Activated CD8-positive, alpha-beta T cell treated with anti-CD3 and anti-CD28 coated beads for 36 hours (primary cell): ENCODE measurements around the gene ARF1. TPM values are rescaled to one million over a fixed set of nuclear protein-coding genes. Genes with fewer than 3 reads are reported as not detected.

ENCODE experiments used
- ATAC-seq: fragments of 200-7000 bp; cut with Tn5 transposase; one replicate; pipeline ENCODE4 v1.10.0; 2021; ENCODE audit warnings: mild to moderate bottlenecking, moderate library complexity
- CTCF ChIA-PET: fragments of 350-600 bp; sonication (Branson Sonifier 250); formaldehyde crosslinking; loops from one replicate; lab custom pipeline; 2021; ENCODE audit warnings: antibody characterized with exemption; lab: Charles Lee
- POLR2A ChIA-PET: fragments of 350-600 bp; sonication (Branson Sonifier 250); formaldehyde crosslinking; loops from one replicate; lab custom pipeline; 2021; ENCODE audit warnings: antibody characterized with exemption; lab: Charles Lee
- DNase-seq: peaks from one replicate; pipeline ENCODE4 v3.0.0-alpha.2; 2020
- H3K27ac Mint-ChIP-seq: one replicate; pipeline ENCODE4 v1.8.0; 2021; ENCODE audit warnings: mild to moderate bottlenecking, mixed read lengths
- H3K27me3 Mint-ChIP-seq: one replicate; pipeline ENCODE4 v1.8.0; 2021; ENCODE audit warnings: mixed read lengths
- H3K36me3 Mint-ChIP-seq: one replicate; pipeline ENCODE4 v1.8.0; 2021; ENCODE audit warnings: low read depth, mixed read lengths
- H3K4me1 Mint-ChIP-seq: one replicate; pipeline ENCODE4 v1.8.0; 2021; ENCODE audit warnings: low read depth, mixed read lengths
- H3K4me3 Mint-ChIP-seq: one replicate; pipeline ENCODE4 v1.8.0; 2021; ENCODE audit warnings: mild to moderate bottlenecking, moderate library complexity, mixed read lengths
- H3K9me3 Mint-ChIP-seq: one replicate; pipeline ENCODE4 v1.8.0; 2021; ENCODE audit warnings: mixed read lengths
- CTCF ChIP-seq: fragments of 200-600 bp; IDR thresholded peaks from one replicate; pipeline ENCODE4 v1.8.0; 2022; ENCODE audit warnings: antibody characterized with exemption, mild to moderate bottlenecking
- intact Hi-C: fragments of 100-400 bp; cut with micrococcal nuclease; formaldehyde crosslinking; loops from one replicate; pipeline ENCODE4 v1.10.0; 2022
- total RNA-seq, 2 experiments: library from RNA; stranded (reverse); gene quantifications; one replicate each; pipeline ENCODE4 v1.2.3, GENCODE V29; 2021

ARF1 gene
- total RNA-seq, 2 experiments from 2014 or later, result 349 to 350 TPM

DNA sequence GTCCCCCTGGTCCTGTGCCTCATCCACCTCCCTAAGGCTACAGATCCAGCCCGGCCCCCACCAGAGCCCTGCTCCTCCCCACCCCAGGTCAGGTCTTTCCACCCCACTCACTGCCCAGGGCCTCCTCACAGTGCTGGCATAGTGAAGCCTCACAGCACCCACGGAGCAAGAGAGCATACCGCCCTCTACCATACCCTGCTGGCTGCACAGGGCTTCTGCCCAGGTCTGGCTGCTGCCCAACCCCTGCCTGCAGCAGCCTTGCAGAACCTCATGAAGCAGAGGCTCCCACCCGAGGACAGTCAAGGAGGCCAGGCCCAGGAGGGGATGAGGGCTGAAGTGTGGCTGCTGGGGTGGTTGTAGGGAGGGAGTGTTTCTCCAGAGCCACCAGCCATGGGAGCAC, 19.7 kb upstream of the ARF1 start:
- no peak overlapping the region for H3K27ac Mint-ChIP-seq
- ATAC-seq (no peak), DNase-seq (no peak)
- no peaks in the 10 kb centered on the region for H3K36me3 Mint-ChIP-seq
- POLR2A ChIA-PET, result interaction anchor here (1.0 kb wide), 1 partner anchor 23 kb away, joined by 3 read pairs; no protein-coding TSS in a partner anchor
- H3K4me3 Mint-ChIP-seq, result no peak overlapping the region
- peaks cover 33% of the 10 kb centered on the region for H3K27me3 Mint-ChIP-seq
- no peak for TF ChIP-seq CTCF
- intact Hi-C loops, result no loop called here
- CTCF ChIA-PET, result no interaction called here
- H3K4me1 Mint-ChIP-seq, result peaks cover 5% of the 10 kb centered on the region
- H3K9me3 Mint-ChIP-seq, result no peaks in the 10 kb centered on the region

- Mint-ChIP-seq H3K4me3 (no peak overlapping the region), H3K4me1 (peaks cover 5% of the 10 kb centered on the region), H3K27ac (no peak overlapping the region), H3K27me3 (peaks cover 27% of the 10 kb centered on the region), H3K36me3 (no peaks in the 10 kb centered on the region), H3K9me3 (no peaks in the 10 kb centered on the region)
- no peak for TF ChIP-seq CTCF
- CTCF ChIA-PET, result no interaction called here
- ATAC-seq, result no peak
- intact Hi-C loops, result no loop called here
- no peak for DNase-seq
- POLR2A ChIA-PET, result interaction anchor here (1.0 kb wide), 1 partner anchor 23 kb away, joined by 3 read pairs; no protein-coding TSS in a partner anchor
Measured at GRCh38 chr1:228063251-228064191, 19.0 kb upstream of the ARF1 start.

DNA sequence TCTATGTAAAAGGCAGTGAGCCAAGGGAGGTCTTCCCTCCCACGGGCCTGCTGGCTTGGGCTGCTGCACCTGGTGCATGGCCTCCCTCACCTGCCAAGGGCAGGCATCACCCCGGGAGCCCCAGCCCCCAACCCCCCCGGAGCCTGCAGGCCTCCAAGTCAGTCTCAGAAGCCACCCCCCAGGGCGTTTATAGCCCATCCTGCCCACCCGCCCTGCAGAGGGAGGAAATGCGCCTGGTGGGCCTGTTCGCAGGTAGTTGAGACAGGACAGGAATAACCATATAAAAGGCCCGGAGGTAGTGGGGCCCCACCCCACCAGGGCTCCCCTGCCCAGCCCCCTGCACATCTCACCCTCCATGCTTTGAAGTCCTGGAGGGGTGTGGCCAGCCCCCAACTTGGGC, 18.2 kb upstream of the ARF1 start:
- intact Hi-C loops, result no loop called here
- H3K27ac Mint-ChIP-seq, result no peak overlapping the region
- no peaks in the 10 kb centered on the region for H3K9me3 Mint-ChIP-seq
- POLR2A ChIA-PET, result no interaction called here
- DNase-seq (no peak), ATAC-seq (no peak)
- H3K4me3 Mint-ChIP-seq, result no peak overlapping the region
- no peak for TF ChIP-seq CTCF
- CTCF ChIA-PET, result no interaction called here
- peaks cover 5% of the 10 kb centered on the region for H3K4me1 Mint-ChIP-seq
- H3K27me3 Mint-ChIP-seq, result peaks cover 26% of the 10 kb centered on the region
- H3K36me3 Mint-ChIP-seq, result no peaks in the 10 kb centered on the region

DNA sequence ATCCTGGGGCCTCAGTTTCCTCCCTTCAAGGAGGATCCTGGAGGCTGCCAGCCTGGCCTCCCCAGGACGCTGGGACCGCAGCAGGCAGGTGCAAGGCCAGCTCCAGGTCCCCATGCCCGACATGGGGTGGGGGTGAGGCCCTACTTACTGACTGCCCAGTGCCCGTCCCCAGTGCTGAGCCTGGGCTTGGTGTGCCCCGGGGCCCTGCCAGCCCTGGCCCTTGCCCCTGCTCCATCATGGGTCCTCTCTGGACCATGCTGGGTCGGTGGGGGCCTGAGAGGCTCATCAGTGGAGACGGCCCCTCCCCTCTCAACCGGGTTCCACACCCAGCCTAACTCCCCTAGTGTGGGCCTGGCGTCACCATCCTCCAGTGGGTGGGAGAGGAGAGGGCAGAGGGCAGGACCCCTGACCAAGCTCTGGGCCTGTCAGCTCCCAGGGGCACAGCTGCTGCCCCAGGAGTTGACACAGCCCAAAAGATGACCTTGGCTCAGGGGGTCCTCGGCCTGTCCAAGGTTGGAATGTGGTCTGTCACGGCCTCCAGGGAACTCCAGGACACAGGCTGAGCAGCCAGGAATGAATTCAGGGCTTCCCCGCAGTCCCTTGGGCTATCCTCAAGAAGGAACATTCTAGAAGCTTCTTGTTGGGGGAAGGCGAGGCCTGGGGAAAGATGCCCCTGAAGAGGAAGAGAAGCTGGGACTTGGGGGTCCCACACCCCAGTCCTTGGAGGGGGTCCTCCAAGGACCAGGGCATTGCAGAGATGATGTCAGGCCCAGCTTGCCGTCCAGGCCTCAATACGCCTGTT, 17.6 kb upstream of the ARF1 start:
- Mint-ChIP-seq H3K9me3 (no peaks in the 10 kb centered on the region), H3K27ac (no peak overlapping the region), H3K4me3 (no peak overlapping the region), H3K4me1 (peaks cover 2% of the 10 kb centered on the region), H3K36me3 (no peaks in the 10 kb centered on the region), H3K27me3 (peaks cover 23% of the 10 kb centered on the region)
- intact Hi-C loops, result no loop called here
- ATAC-seq, result no peak
- TF ChIP-seq CTCF, result no peak
- CTCF ChIA-PET, result no interaction called here
- no peak for DNase-seq
- POLR2A ChIA-PET, result no interaction called here
